ENCODE measurements around the gene LSM14A.
A peak's percentile ranks its signal among the peaks of the same experiment; 100 is the strongest.

LSM14A gene

GRCh38 chr19:34134190-34135053, 37.9 kb upstream of the LSM14A start:
- peak overlapping the region; percentile 46 for H3K27ac ChIP-seq (ENCODE audit: low read depth, low read length)
- H4K20me1 ChIP-seq (ENCODE audit: low read depth, low read length): no peaks in the 10 kb centered on the region
- H2AFZ ChIP-seq (ENCODE audit: low read depth, low read length, severe bottlenecking): peak overlapping the region; percentile 98
- H3F3A ChIP-seq (ENCODE audit: insufficient read depth): no peaks in the 10 kb centered on the region
- H3K9me3 ChIP-seq (ENCODE audit: insufficient read depth, low read length): no peaks in the 10 kb centered on the region
- TF ChIP-seq EZH2phosphoT487 (conservative IDR thresholded peaks at IDR 0.05; ENCODE audit: low read length): no peak
- TF ChIP-seq CTCF (IDR thresholded peaks at IDR 0.05; ENCODE audit: insufficient read depth, low read length, poor library complexity, severe bottlenecking): no peak
- no peaks in the 10 kb centered on the region for H3K27me3 ChIP-seq (ENCODE audit: low read length)
- peak overlapping the region; percentile 75 for H3K4me2 ChIP-seq (ENCODE audit: low read depth, low read length, poor library complexity, severe bottlenecking)
- H3K4me3 ChIP-seq (ENCODE audit: insufficient read depth, low read length, poor library complexity, severe bottlenecking): peak overlapping the region; percentile 98
- no peaks in the 10 kb centered on the region for H3K36me3 ChIP-seq (ENCODE audit: low read length)
- no peaks in the 10 kb centered on the region for H3K79me2 ChIP-seq (ENCODE audit: insufficient read depth, low read length)
- no peaks in the 10 kb centered on the region for H3K9me2 ChIP-seq (replicated peaks; ENCODE audit: insufficient read depth, low read length)
- H3K9ac ChIP-seq (ENCODE audit: low read length): peak overlapping the region; percentile 98

DNA sequence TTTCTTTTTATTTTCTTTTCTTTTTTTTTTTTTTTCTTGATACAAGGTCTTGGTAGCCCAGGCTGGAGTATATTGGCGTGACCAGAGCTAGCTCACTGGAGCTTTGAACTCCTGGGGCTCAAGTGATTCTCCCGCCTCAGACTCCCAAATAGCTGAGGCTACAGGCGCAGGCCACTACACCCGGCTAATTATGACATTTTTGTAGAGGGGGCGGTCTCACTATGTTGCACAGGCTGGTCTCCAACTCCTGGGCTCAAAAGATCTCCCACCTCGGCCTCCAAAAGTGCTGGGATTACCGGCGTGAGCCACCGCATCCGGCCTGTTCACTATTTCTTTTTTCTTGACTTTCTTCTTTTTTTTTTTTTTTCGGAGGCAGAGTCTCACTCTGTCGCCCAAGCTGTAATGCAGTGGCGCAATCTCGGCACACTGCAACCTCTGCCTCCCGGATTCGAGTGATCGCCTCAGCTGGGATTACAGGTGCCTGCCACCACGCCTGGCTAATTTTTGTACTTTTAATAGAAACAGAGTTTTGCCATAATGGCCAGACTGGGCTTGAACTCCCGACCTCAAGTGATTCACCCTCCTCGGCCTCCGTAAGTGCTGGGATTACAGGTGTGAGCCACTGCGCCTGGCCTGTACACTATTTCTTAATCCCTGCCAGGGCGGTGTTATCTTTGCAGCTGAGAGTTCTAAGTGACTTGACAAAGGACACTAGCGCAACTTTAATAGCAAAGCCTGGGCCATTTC, 37.1 kb upstream of the LSM14A start:
- H3K9ac ChIP-seq (ENCODE audit: low read length): peak overlapping the region; percentile 98
- H3K27me3 ChIP-seq (ENCODE audit: low read length): no peaks in the 10 kb centered on the region
- H3K4me2 ChIP-seq (ENCODE audit: low read depth, low read length, poor library complexity, severe bottlenecking): peak overlapping the region; percentile 75
- H3K27ac ChIP-seq (ENCODE audit: low read depth, low read length): no peak overlapping the region
- H3F3A ChIP-seq (ENCODE audit: insufficient read depth): no peaks in the 10 kb centered on the region
- no peaks in the 10 kb centered on the region for H3K36me3 ChIP-seq (ENCODE audit: low read length)
- peak overlapping the region; percentile 98 for H3K4me3 ChIP-seq (ENCODE audit: insufficient read depth, low read length, poor library complexity, severe bottlenecking)
- H3K9me2 ChIP-seq (replicated peaks; ENCODE audit: insufficient read depth, low read length): no peaks in the 10 kb centered on the region
- H3K79me2 ChIP-seq (ENCODE audit: insufficient read depth, low read length): no peaks in the 10 kb centered on the region
- H3K9me3 ChIP-seq (ENCODE audit: insufficient read depth, low read length): no peaks in the 10 kb centered on the region
- H4K20me1 ChIP-seq (ENCODE audit: low read depth, low read length): no peaks in the 10 kb centered on the region
- peak overlapping the region; percentile 98 for H2AFZ ChIP-seq (ENCODE audit: low read depth, low read length, severe bottlenecking)
- TF ChIP-seq EZH2phosphoT487 (conservative IDR thresholded peaks at IDR 0.05; ENCODE audit: low read length) (no peak), CTCF (IDR thresholded peaks at IDR 0.05; ENCODE audit: insufficient read depth, low read length, poor library complexity, severe bottlenecking) (no peak)

- Histone ChIP-seq H3K36me3 (ENCODE audit: low read length) (no peaks in the 10 kb centered on the region), H3K9ac (ENCODE audit: low read length) (no peak overlapping the region), H3K9me2 (replicated peaks; ENCODE audit: insufficient read depth, low read length) (no peaks in the 10 kb centered on the region), H4K20me1 (ENCODE audit: low read depth, low read length) (no peaks in the 10 kb centered on the region), H3K27ac (ENCODE audit: low read depth, low read length) (no peak overlapping the region), H3K9me3 (ENCODE audit: insufficient read depth, low read length) (no peaks in the 10 kb centered on the region), H3K4me2 (ENCODE audit: low read depth, low read length, poor library complexity, severe bottlenecking) (no peak overlapping the region), H3K79me2 (ENCODE audit: insufficient read depth, low read length) (no peaks in the 10 kb centered on the region), H3F3A (ENCODE audit: insufficient read depth) (no peaks in the 10 kb centered on the region), H3K27me3 (ENCODE audit: low read length) (no peaks in the 10 kb centered on the region), H2AFZ (ENCODE audit: low read depth, low read length, severe bottlenecking) (no peak overlapping the region), H3K4me3 (ENCODE audit: insufficient read depth, low read length, poor library complexity, severe bottlenecking) (no peak overlapping the region)
- TF ChIP-seq EZH2phosphoT487 (conservative IDR thresholded peaks at IDR 0.05; ENCODE audit: low read length): no peak
- TF ChIP-seq CTCF (IDR thresholded peaks at IDR 0.05; ENCODE audit: insufficient read depth, low read length, poor library complexity, severe bottlenecking): no peak
Measured at GRCh38 chr19:34135821-34136611, 36.3 kb upstream of the LSM14A start.

All from SU-DHL-6 (cell line).